K562 (cell line): ENCODE measurements around the gene TMEM139. TPM values are rescaled to one million over a fixed set of nuclear protein-coding genes. Genes with fewer than 3 reads are reported as not detected.

Experiments
- ATAC-seq: fragments of 200-7000 bp; cut with Tn5 transposase; 3 replicates; pipeline ENCODE4 v1.9.1; 2020; ENCODE audit warnings: moderate library complexity
- BruUV-seq: library from RNA; stranded (reverse); fragments of 400-500 nt; replicated peaks from 2 replicates; lab custom pipeline; 2021; lab: Mats Ljungman, UMichigan
- CTCF ChIA-PET: fragments of 300-600 bp; formaldehyde crosslinking; extraction: SDS; loops from one replicate; lab custom pipeline; 2021; ENCODE audit warnings: low intra/inter-chr PET ratio; lab: Yijun Ruan, JAX
- POLR2A ChIA-PET: fragments of 300-600, 350-650 bp; sonication (Branson Sonifier 250); formaldehyde crosslinking; extraction: SDS; loops from one replicate; lab custom pipeline; 2021; ENCODE audit warnings: antibody characterized with exemption, inconsistent platforms; lab: Yijun Ruan, JAX
- DNase-seq, 4 experiments: peaks; one replicate each; pipeline versions ENCODE4 v3.0.0 to v3.0.0-alpha.2; 2011 to 2018; ENCODE audit warnings: low spot score in 3 of 4, mixed read lengths in 3 of 4; ENCODE audit errors: extremely low read depth in 1 of 4
- FAIRE-seq: peaks from 2 replicates; lab custom pipeline; 2011; peaks lifted over from hg19 to GRCh38; lab: Jason Lieb, UNC
- H2AFZ ChIP-seq: 2 replicates; pipeline ENCODE4 v1.6.0; 2011; ENCODE audit warnings: low read depth, low read length, control low read depth, inconsistent platforms
- H3K27ac ChIP-seq: fragments of 200-600 bp; 3 replicates; pipeline ENCODE4 v1.8.0; 2011; ENCODE audit warnings: low read depth, mild to moderate bottlenecking, control low read depth, inconsistent platforms, low read length, moderate library complexity, mixed read lengths; ENCODE audit errors: extremely low read depth
- H3K27me3 ChIP-seq, 2 experiments: fragments of 300-600 bp in 1 of 2; 2 replicates in 1 of 2; 3 replicates in 1 of 2; pipeline versions ENCODE4 v1.6.0 to v1.8.0; 2011; ENCODE audit warnings: inconsistent platforms in 2 of 2, low read length in 2 of 2, mild to moderate bottlenecking in 1 of 2, mixed read lengths in 1 of 2, moderate library complexity in 1 of 2; ENCODE audit not compliant: control insufficient read depth in 2 of 2, insufficient read depth in 2 of 2
- H3K36me3 ChIP-seq: fragments of 300-600 bp; 3 replicates; pipeline ENCODE4 v1.8.0; 2011; ENCODE audit warnings: mild to moderate bottlenecking, low read length, inconsistent platforms; ENCODE audit not compliant: control insufficient read depth, insufficient read depth
- H3K4me1 ChIP-seq, 2 experiments: fragments of 200-600 bp in 1 of 2; replicated peaks in 1 of 2; 2 replicates in 1 of 2; 3 replicates in 1 of 2; pipeline versions ENCODE4 v1.5.1 to v1.8.0; 2011; ENCODE audit warnings: inconsistent platforms in 2 of 2, low read length in 2 of 2, mild to moderate bottlenecking in 1 of 2, mixed read lengths in 1 of 2, moderate library complexity in 1 of 2; ENCODE audit not compliant: control insufficient read depth in 2 of 2, insufficient read depth in 2 of 2
- H3K4me2 ChIP-seq: 2 replicates; pipeline ENCODE4 v1.6.1; 2011; ENCODE audit warnings: low read length, control low read depth, inconsistent platforms, mixed read lengths; ENCODE audit not compliant: insufficient read depth
- H3K4me3 ChIP-seq: fragments of 200-600 bp; sonication (generic), shearing (Covaris generic); 2 replicates; pipeline ENCODE4 v1.5.1; 2016; ENCODE audit warnings: control low read depth, inconsistent platforms
- H3K79me2 ChIP-seq: fragments of 200-600 bp; 3 replicates; pipeline ENCODE4 v1.8.0; 2011; ENCODE audit warnings: low read length, inconsistent platforms; ENCODE audit not compliant: control insufficient read depth, insufficient read depth
- H3K9ac ChIP-seq, 2 experiments: 2 replicates each; pipeline versions ENCODE4 v1.6.0 to v1.6.1; 2011; ENCODE audit warnings: low read depth in 2 of 2, low read length in 2 of 2, control low read depth in 1 of 2, inconsistent platforms in 1 of 2, mild to moderate bottlenecking in 1 of 2, mixed read lengths in 1 of 2; ENCODE audit not compliant: insufficient read depth in 1 of 2
- H3K9me1 ChIP-seq: one replicate; pipeline ENCODE4 v1.6.0; 2011; ENCODE audit warnings: inconsistent platforms, mild to moderate bottlenecking, low read length, moderate library complexity; ENCODE audit not compliant: control insufficient read depth, insufficient read depth
- H3K9me3 ChIP-seq: replicated peaks from 2 replicates; pipeline ENCODE4 v1.5.1; 2011; ENCODE audit warnings: low read depth, low read length, inconsistent platforms; ENCODE audit not compliant: control insufficient read depth, insufficient read depth
- H4K20me1 ChIP-seq: replicated peaks from 2 replicates; pipeline ENCODE4 v1.6.1; 2011; ENCODE audit warnings: low read length, inconsistent platforms, mixed read lengths; ENCODE audit not compliant: control insufficient read depth, insufficient read depth
- ATF3 ChIP-seq, 2 experiments: fragments of 450-650 bp in 1 of 2; sonication (generic) in 1 of 2; formaldehyde crosslinking in 1 of 2; IDR thresholded peaks in 1 of 2; conservative IDR thresholded peaks in 1 of 2; 2 replicates each; pipeline versions ENCODE4 v1.6.1 to v1.8.1; 2016 to 2023; ENCODE audit warnings: mild to moderate bottlenecking in 2 of 2, moderate library complexity in 2 of 2, inconsistent platforms in 1 of 2, missing genetic modification reagents in 1 of 2
- BRF2 ChIP-seq: IDR thresholded peaks from 3 replicates; pipeline ENCODE4 v1.6.1; 2011; ENCODE audit warnings: borderline replicate concordance, mild to moderate bottlenecking; ENCODE audit not compliant: insufficient read length, insufficient read depth
- CREB3 ChIP-seq: fragments of 450-650 bp; conservative IDR thresholded peaks from 2 replicates; pipeline ENCODE4 v1.6.1; 2016; ENCODE audit warnings: missing genetic modification characterization, low read depth, mild to moderate bottlenecking, missing compliant biosample characterization, moderate library complexity
- E2F4 ChIP-seq: sonication (generic); formaldehyde crosslinking; IDR thresholded peaks from 2 replicates; pipeline ENCODE4 v1.8.0; 2022; ENCODE audit warnings: mild to moderate bottlenecking, low read depth, missing genetic modification reagents
- E2F5 ChIP-seq: sonication (generic); formaldehyde crosslinking; IDR thresholded peaks from 2 replicates; pipeline ENCODE4 v1.8.0; 2022; ENCODE audit warnings: mild to moderate bottlenecking, missing genetic modification reagents
- GTF2E2 ChIP-seq: fragments of 200-800 bp; sonication (Bioruptor generic); IDR thresholded peaks from 2 replicates; pipeline ENCODE4 v1.6.1; 2016; ENCODE audit warnings: missing genetic modification characterization, missing compliant biosample characterization
- HDAC8 ChIP-seq: fragments of 450-650 bp; IDR thresholded peaks from 2 replicates; pipeline ENCODE4 v1.6.1; 2016; ENCODE audit warnings: mild to moderate bottlenecking, missing genetic modification characterization, moderate library complexity, missing compliant biosample characterization
- U2AF2 ChIP-seq: fragments of 200-400 bp; formaldehyde crosslinking; optimal IDR thresholded peaks from 2 replicates; pipeline ENCODE3; 2017; ENCODE audit warnings: low read depth, mild to moderate bottlenecking, low read length
- ZC3H11A ChIP-seq: IDR thresholded peaks from 2 replicates; pipeline ENCODE4 v1.6.1; 2012; ENCODE audit warnings: low read depth, low read length, improper control_type of control experiment
- ZHX1 ChIP-seq: fragments of 150-350 bp; conservative IDR thresholded peaks from 2 replicates; pipeline ENCODE4 v1.6.1; 2014; ENCODE audit warnings: low read length
- ZNF561 ChIP-seq: fragments of 450-650 bp; formaldehyde crosslinking; conservative IDR thresholded peaks from 2 replicates; pipeline ENCODE4 v1.4.0; 2020; ENCODE audit warnings: mild to moderate bottlenecking, moderate library complexity
- ZNF655 ChIP-seq: fragments of 250-450 bp; sonication (Bioruptor Pico); IDR thresholded peaks from 2 replicates; pipeline ENCODE4 v1.5.0; 2021
- ZNF785 ChIP-seq: fragments of 250-450 bp; sonication (Bioruptor Pico); IDR thresholded peaks from 2 replicates; pipeline ENCODE4 v1.4.0; 2020; ENCODE audit warnings: mild to moderate bottlenecking
- in situ Hi-C: fragments of 300-500 bp; cut with MboI; formaldehyde crosslinking; loops from 4 replicates; pipeline ENCODE4 v1.15.0; 2018; ENCODE audit warnings: inconsistent platforms, mixed read lengths
- intact Hi-C: fragments of 100-400 bp; cut with micrococcal nuclease; formaldehyde crosslinking; loops from 2 replicates; pipeline ENCODE4 v1.14.2; 2022
- polyA plus RNA-seq, 8 experiments: library from polyadenylated mRNA; depleted of rRNA in 4 of 8; stranded (reverse) in 5 of 8; unstranded in 3 of 8; fragments of >200 nt; fragmentation: Nextera tagmentation in 2 of 8; fragmentation: Illumina TruSeq in 1 of 8; extraction: Ambion mirVana in 2 of 8; extraction: Trizol in 1 of 8; gene quantifications; 2 replicates each; pipeline versions ENCODE4 v1.2.1 to v1.2.3, GENCODE V29; 2011 to 2014; ENCODE audit warnings: inconsistent platforms in 1 of 8, missing spikeins in 1 of 8
- total RNA-seq, 7 experiments: library from RNA; depleted of rRNA in 6 of 7; stranded (reverse); fragments of >200 nt in 6 of 7; fragmentation: Illumina TruSeq in 2 of 7; extraction: Trizol in 2 of 7; gene quantifications; 2 replicates each; pipeline versions ENCODE4 v1.2.1 to v1.2.3, GENCODE V29; 2011 to 2021; ENCODE audit warnings: low replicate concordance in 1 of 7

Gene TMEM139
- total and polyA plus RNA-seq, 9 of the 15 experiments (the other 6 are each of a cell fraction or from before 2014, with no cell fraction given): 0.27 to 1.8 (median 0.79) TPM

- Histone ChIP-seq H3K79me2 (no peaks in the 10 kb centered on the region), H3K9me1 (no peaks in the 10 kb centered on the region), H3K4me1 (no peaks in the 10 kb centered on the region), H3K4me3 (no peak overlapping the region), H3K27ac (no peak overlapping the region), H2AFZ (no peak overlapping the region), H3K9me3 (peaks cover 3% of the 10 kb centered on the region), H3K9ac (no peak overlapping the region), H3K27me3 (no peaks in the 10 kb centered on the region), H3K4me2 (no peak overlapping the region), H3K36me3 (no peaks in the 10 kb centered on the region), H4K20me1 (no peaks in the 10 kb centered on the region)
- intact Hi-C loops: no loop called here
- in situ Hi-C loops: no loop called here
- FAIRE-seq: no peak
- BruUV-seq: no TSS peak
- TF ChIP-seq ZNF785 (CRISPR knock-in tag) (no peak), CREB3 (no peak), BRF2 (no peak), ZHX1 (no peak), ATF3 (IDR thresholded peaks at IDR 0.05) (no peak), ATF3 (CRISPR knock-in tag; conservative IDR thresholded peaks at IDR 0.05) (no peak), GTF2E2 (tag) (no peak), U2AF2 (no peak), ZNF561 (CRISPR knock-in tag) (no peak), E2F4 (no peak), HDAC8 (tag) (no peak), ZC3H11A (no peak), ZNF655 (CRISPR knock-in tag) (no peak), E2F5 (CRISPR knock-in tag) (no peak)
- POLR2A ChIA-PET: no interaction called here
- ATAC-seq: no peak
- DNase-seq: no peak
- CTCF ChIA-PET: no interaction called here
These were observed 47.4 kb upstream of the TMEM139 start for GRCh38 chr7:143237366-143237765.
